ENCODE data around the gene GPR42. TPM values are rescaled to one million over a fixed set of nuclear protein-coding genes. Genes with fewer than 3 reads are reported as not detected.

GPR42 gene
- polyA plus RNA-seq, 1 experiment = not detected

- ChIA-PET POLR2A (no interaction called here), CTCF (no interaction called here)
- TF ChIP-seq CTCF (IDR thresholded peaks at IDR 0.05; ENCODE audit: low read depth, low read length) = no peak
- Histone ChIP-seq H3K4me3 (ENCODE audit: low read depth, low read length) (no peak overlapping the region), H3K27me3 (ENCODE audit: control insufficient read depth, insufficient read depth, low read length) (peaks cover 2% of the 10 kb centered on the region), H3K27ac (ENCODE audit: low read depth, low read length) (no peak overlapping the region), H3K9me3 (ENCODE audit: control insufficient read depth, insufficient read depth, low read length) (no peaks in the 10 kb centered on the region; the same call in 1 of the 2 replicates)
- DNase-seq (ENCODE audit: low read depth, low spot score) = no peak
Measured at GRCh38 chr19:35396240-35396885, 25.5 kb downstream of the GPR42 start.

GRCh38 chr19:35397064-35397463 is 26.2 kb downstream of the GPR42 start:
- POLR2A ChIA-PET = no interaction called here
- Histone ChIP-seq H3K27me3 (ENCODE audit: control insufficient read depth, insufficient read depth, low read length) (peaks cover 2% of the 10 kb centered on the region), H3K9me3 (ENCODE audit: control insufficient read depth, insufficient read depth, low read length) (no peaks in the 10 kb centered on the region; the same call in 1 of the 2 replicates), H3K27ac (ENCODE audit: low read depth, low read length) (no peak overlapping the region), H3K4me3 (ENCODE audit: low read depth, low read length) (no peak overlapping the region)
- no peak for DNase-seq (ENCODE audit: low read depth, low spot score)
- CTCF ChIA-PET = no interaction called here
- TF ChIP-seq CTCF (IDR thresholded peaks at IDR 0.05; ENCODE audit: low read depth, low read length) = no peak

- Histone ChIP-seq H3K4me3 (ENCODE audit: low read depth, low read length) (no peak overlapping the region), H3K27ac (ENCODE audit: low read depth, low read length) (no peak overlapping the region), H3K27me3 (ENCODE audit: control insufficient read depth, insufficient read depth, low read length) (peaks cover 4% of the 10 kb centered on the region), H3K9me3 (ENCODE audit: control insufficient read depth, insufficient read depth, low read length) (no peaks in the 10 kb centered on the region; the same call in 1 of the 2 replicates)
- no peak for DNase-seq (ENCODE audit: low read depth, low spot score)
- TF ChIP-seq CTCF (IDR thresholded peaks at IDR 0.05; ENCODE audit: low read depth, low read length) = no peak
- CTCF ChIA-PET = no interaction called here
- POLR2A ChIA-PET = no interaction called here
Measured at GRCh38 chr19:35398570-35398969, 27.7 kb downstream of the GPR42 start.

GRCh38 chr19:35399231-35399630 is 28.4 kb downstream of the GPR42 start:
- POLR2A ChIA-PET = no interaction called here
- CTCF ChIA-PET = no interaction called here
- no peak for TF ChIP-seq CTCF (IDR thresholded peaks at IDR 0.05; ENCODE audit: low read depth, low read length)
- Histone ChIP-seq H3K27ac (ENCODE audit: low read depth, low read length) (no peak overlapping the region), H3K4me3 (ENCODE audit: low read depth, low read length) (no peak overlapping the region), H3K9me3 (ENCODE audit: control insufficient read depth, insufficient read depth, low read length) (no peaks in the 10 kb centered on the region; the same call in 1 of the 2 replicates), H3K27me3 (ENCODE audit: control insufficient read depth, insufficient read depth, low read length) (peaks cover 4% of the 10 kb centered on the region)
- no peak for DNase-seq (ENCODE audit: low read depth, low spot score)

- ChIA-PET POLR2A (no interaction called here), CTCF (no interaction called here)
- H3K27ac ChIP-seq (ENCODE audit: low read depth, low read length) = no peak overlapping the region
- TF ChIP-seq CTCF (IDR thresholded peaks at IDR 0.05; ENCODE audit: low read depth, low read length) = no peak
- no peak for DNase-seq (ENCODE audit: low read depth, low spot score)
- H3K9me3 ChIP-seq (ENCODE audit: control insufficient read depth, insufficient read depth, low read length) = no peaks in the 10 kb centered on the region; the same call in 1 of the 2 replicates
- peaks cover 4% of the 10 kb centered on the region for H3K27me3 ChIP-seq (ENCODE audit: control insufficient read depth, insufficient read depth, low read length)
- no peak overlapping the region for H3K4me3 ChIP-seq (ENCODE audit: low read depth, low read length)
Measured at GRCh38 chr19:35399948-35400772, 29.3 kb downstream of the GPR42 start.

Measured in AG04450 (cell line).